Fibroblast of skin of scalp (primary cell): ENCODE data around the gene ASB12. TPM values are rescaled to one million over a fixed set of nuclear protein-coding genes. Genes with fewer than 3 reads are reported as not detected.
"Not testable (repeated sequence)": the region's sequence is repeated elsewhere in the genome, so short reads cannot be mapped to it uniquely, and the experiment has no call there.

Experiments used
- DNase-seq: peaks from one replicate; pipeline ENCODE4 v3.0.0-alpha.2; 2013
- polyA plus RNA-seq, 2 experiments: library from polyadenylated mRNA; unstranded; fragments of 120-200 nt; gene quantifications; one replicate each; pipeline ENCODE4 v1.2.1, GENCODE V29; 2013; ENCODE audit not compliant: insufficient read length in 2 of 2

ASB12 gene
- polyA plus RNA-seq (2013, experiment 1 of 2; ENCODE audit: insufficient read length), result 0.14 TPM
- polyA plus RNA-seq (2013, experiment 2 of 2; ENCODE audit: insufficient read length), result 1.5 TPM

- no peak for DNase-seq
These were observed at the start of gene ASB12 for GRCh38 chrX:64230123-64230970. Gene ASB12 (minus strand): TSS chrX:64230607. CDS start chrX:64225650, 4,957 bp downstream.

GRCh38 chrX:64265265-64265664 lies 34.9 kb upstream of the ASB12 start:
- no peak for DNase-seq

- DNase-seq, result no peak
These were observed 1.3 kb downstream of the ASB12 start for GRCh38 chrX:64229154-64229553.

GRCh38 chrX:64218023-64218422 lies 12.4 kb downstream of the ASB12 start:
- no peak for DNase-seq

GRCh38 chrX:64213989-64214388 lies 16.4 kb downstream of the ASB12 start:
- not testable (repeated sequence) for DNase-seq

- peak; percentile 0 for DNase-seq
These were observed 23.7 kb downstream of the ASB12 start for GRCh38 chrX:64206556-64207162.

- peak; percentile 93 for DNase-seq
These were observed 24.5 kb downstream of the ASB12 start for GRCh38 chrX:64205735-64206501.

- DNase-seq, result no peak
These were observed 25.0 kb downstream of the ASB12 start, which contains the start of gene AMER1 for GRCh38 chrX:64205441-64205734. Gene AMER1 (minus strand): TSS chrX:64205708. CDS start chrX:64193286, 12,422 bp downstream.

- DNase-seq, result peak; percentile 23
These were observed 25.5 kb downstream of the ASB12 start for GRCh38 chrX:64204701-64205440.

GRCh38 chrX:64204252-64204651 lies 26.2 kb downstream of the ASB12 start:
- no peak for DNase-seq

GRCh38 chrX:64202808-64203325 lies 27.5 kb downstream of the ASB12 start:
- DNase-seq, result peak; percentile 41

GRCh38 chrX:64198036-64198435 lies 32.4 kb downstream of the ASB12 start:
- no peak for DNase-seq

- no peak for DNase-seq
These were observed 33.8 kb downstream of the ASB12 start for GRCh38 chrX:64196606-64197005.

- DNase-seq, result no peak
These were observed 34.5 kb downstream of the ASB12 start for GRCh38 chrX:64195862-64196261.

GRCh38 chrX:64192673-64193072 lies 37.7 kb downstream of the ASB12 start:
- no peak for DNase-seq

- DNase-seq, result no peak
These were observed 38.4 kb downstream of the ASB12 start for GRCh38 chrX:64192040-64192439.

- DNase-seq, result no peak
These were observed 39.0 kb downstream of the ASB12 start for GRCh38 chrX:64191281-64192010.

- no peak for DNase-seq
These were observed 40.2 kb downstream of the ASB12 start for GRCh38 chrX:64190136-64190740.

- no peak for DNase-seq
These were observed 41.5 kb downstream of the ASB12 start for GRCh38 chrX:64188901-64189300.

- no peak for DNase-seq
These were observed 42.7 kb downstream of the ASB12 start for GRCh38 chrX:64187762-64188150.
